ENCODE results near the gene SLC35F6. TPM values are rescaled to one million over a fixed set of nuclear protein-coding genes. Genes with fewer than 3 reads are reported as not detected.

Gene SLC35F6
- polyA plus RNA-seq, 2 of the 4 experiments (the other 2 are of a cell fraction): 41.3 to 46.9 TPM

- Histone ChIP-seq H3K27ac (peak overlapping the region; percentile 94), H3K4me2 (peak overlapping the region; percentile 78), H3K4me1 (peaks cover 80% of the 10 kb centered on the region), H3K4me3 (no peak overlapping the region), H3K9me3 (no peaks in the 10 kb centered on the region)
- FAIRE-seq (no peak), ATAC-seq (peak; percentile 59 to 67), DNase-seq (ENCODE audit: low read depth in 1 of 2, low spot score in 1 of 2) (peak; percentile 86 to 95)
- TF ChIP-seq HMGXB4 (CRISPR knock-in tag; IDR thresholded peaks at IDR 0.05; ENCODE audit: borderline replicate concordance) (no peak), SREBF2 (IDR thresholded peaks at IDR 0.05) (no peak), ZC3H11A (IDR thresholded peaks at IDR 0.05) (no peak), MAX (IDR thresholded peaks at IDR 0.05) (peak; percentile 35), FOSL2 (IDR thresholded peaks at IDR 0.05) (peak; percentile 59; the same call in 1 of the 2 replicates), FOSL2 (CRISPR knock-in tag; IDR thresholded peaks at IDR 0.05) (peak; percentile 92), MAFK (IDR thresholded peaks at IDR 0.05; ENCODE audit: partially characterized antibody) (no peak), GATA3 (IDR thresholded peaks at IDR 0.05; ENCODE audit: borderline replicate concordance) (peak; percentile 54; the same call in 1 of the 2 replicates), JUN (IDR thresholded peaks at IDR 0.05) (peak; percentile 53 to 59; a peak in 2 of 5 replicates), BCL3 (IDR thresholded peaks at IDR 0.05) (0 out of 3 replicates have a peak, but pooled peaks have one; percentile 16), MAZ (IDR thresholded peaks at IDR 0.05; ENCODE audit: borderline replicate concordance, low read depth, low read length) (no peak), RAD21 (conservative IDR thresholded peaks at IDR 0.05 in 1 of 2, IDR thresholded peaks at IDR 0.05 in 1 of 2) (0 out of 5 replicates have a peak, but pooled peaks of 1 of the 2 experiments have one; percentile 34), JUNB (IDR thresholded peaks at IDR 0.05) (peak; percentile 24; the same call in 1 of the 2 replicates), CBX8 (IDR thresholded peaks at IDR 0.05) (no peak), SMC3 (IDR thresholded peaks at IDR 0.05) (peak; percentile 38), EP300 (IDR thresholded peaks at IDR 0.05) (peak; percentile 43 to 70; a peak in 3 of 5 replicates), RNF2 (IDR thresholded peaks at IDR 0.05; ENCODE audit: borderline replicate concordance, low read depth) (no peak), KDM1A (IDR thresholded peaks at IDR 0.05; ENCODE audit: low read depth) (no peak), MYC (IDR thresholded peaks at IDR 0.05; ENCODE audit: borderline replicate concordance, low read length) (peak; percentile 60), HOXA7 (CRISPR knock-in tag; IDR thresholded peaks at IDR 0.05) (0 out of 2 replicates have a peak, but pooled peaks have one; percentile 37), CHD4 (IDR thresholded peaks at IDR 0.05; ENCODE audit: borderline replicate concordance) (no peak; the same call in 1 of the 2 replicates)
- ChIA-PET CTCF (interaction anchor here (0.6 to 4.9 kb wide), 11 partner anchors 18 to 219 kb away, joined by 3 to 38 read pairs (median 4); a partner anchor contains a TSS), POLR2A (interaction anchor here (0.6 to 1.4 kb wide), 5 partner anchors 9 to 160 kb away, joined by 3 to 5 read pairs (median 4); no protein-coding TSS in a partner anchor)
- 6% methylated on average over 5 of the region's 7 CpGs for WGBS (ENCODE audit: missing lambda C conversion rate)
Observed at GRCh38 chr2:26720322-26721114, 43.6 kb upstream of the SLC35F6 start.
